NCI-H2081 treated with DMSO at 0.1 percent for 48 hours (cell line): ENCODE data around the gene HUNK.
"Not testable (repeated sequence)": the region's sequence is repeated elsewhere in the genome, so short reads cannot be mapped to it uniquely, and the experiment has no call there.

ENCODE experiments used
- DNase-seq: peaks from one replicate; lab custom pipeline; 2025; lab: John Stamatoyannopoulos, UW

The HUNK gene

GRCh38 chr21:31870472-31871193 is 2.2 kb upstream of the HUNK start:
- DNase-seq, result no peak

GRCh38 chr21:31871371-31871770 is 1.4 kb upstream of the HUNK start:
- not testable (repeated sequence) for DNase-seq

GRCh38 chr21:31872072-31872451 is 758 bp upstream of the HUNK start:
- no peak for DNase-seq

- no peak for DNase-seq
Observed at GRCh38 chr21:31873275-31873695, 465 bp downstream of the HUNK start.

- DNase-seq, result no peak
Observed at GRCh38 chr21:31873696-31874599, 1.1 kb downstream of the HUNK start.

- no peak for DNase-seq
Observed at GRCh38 chr21:31874812-31875212, 2.0 kb downstream of the HUNK start.

- DNase-seq, result no peak
Observed at GRCh38 chr21:31875496-31876015, 2.7 kb downstream of the HUNK start.

- no peak for DNase-seq
Observed at GRCh38 chr21:31877463-31877957, 4.7 kb downstream of the HUNK start.

- DNase-seq, result no peak
Observed at GRCh38 chr21:31878831-31879230, 6.0 kb downstream of the HUNK start.

GRCh38 chr21:31879241-31879650 is 6.4 kb downstream of the HUNK start:
- no peak for DNase-seq

GRCh38 chr21:31879911-31880310 is 7.1 kb downstream of the HUNK start:
- no peak for DNase-seq

GRCh38 chr21:31880816-31881215 is 8.0 kb downstream of the HUNK start:
- no peak for DNase-seq

- no peak for DNase-seq
Observed at GRCh38 chr21:31882711-31883110, 9.9 kb downstream of the HUNK start.

GRCh38 chr21:31885146-31885545 is 12.3 kb downstream of the HUNK start:
- no peak for DNase-seq

GRCh38 chr21:31886915-31887314 is 14.1 kb downstream of the HUNK start:
- DNase-seq, result no peak

GRCh38 chr21:31887391-31887841 is 14.6 kb downstream of the HUNK start:
- no peak for DNase-seq

- DNase-seq, result no peak
Observed at GRCh38 chr21:31888936-31889371, 16.1 kb downstream of the HUNK start.

- no peak for DNase-seq
Observed at GRCh38 chr21:31889460-31889859, 16.6 kb downstream of the HUNK start.

GRCh38 chr21:31892686-31893085 is 19.9 kb downstream of the HUNK start:
- DNase-seq, result no peak

- DNase-seq, result no peak
Observed at GRCh38 chr21:31893851-31894415, 21.1 kb downstream of the HUNK start.

- DNase-seq, result no peak
Observed at GRCh38 chr21:31894457-31894856, 21.6 kb downstream of the HUNK start.
